ENCODE measurements around the gene LAMA1.

The LAMA1 gene

GRCh38 chr18:7104649-7105048, 12.9 kb downstream of the LAMA1 start:
- DNase-seq = no peak

GRCh38 chr18:7102131-7102530, 15.5 kb downstream of the LAMA1 start:
- no peak for DNase-seq

GRCh38 chr18:7096838-7097237, 20.8 kb downstream of the LAMA1 start:
- DNase-seq = no peak

- DNase-seq = no peak
Measured at GRCh38 chr18:7094427-7094826, 23.2 kb downstream of the LAMA1 start.

GRCh38 chr18:7090771-7091170, 26.8 kb downstream of the LAMA1 start:
- DNase-seq = no peak

- DNase-seq = no peak
Measured at GRCh38 chr18:7089369-7089768, 28.2 kb downstream of the LAMA1 start.

GRCh38 chr18:7084080-7085065, 33.2 kb downstream of the LAMA1 start:
- no peak for DNase-seq

GRCh38 chr18:7082671-7083070, 34.9 kb downstream of the LAMA1 start:
- DNase-seq = no peak

GRCh38 chr18:7079231-7079630, 38.4 kb downstream of the LAMA1 start:
- DNase-seq = no peak

GRCh38 chr18:7072593-7072992, 45.0 kb downstream of the LAMA1 start:
- no peak for DNase-seq

GRCh38 chr18:7071600-7071999, 46.0 kb downstream of the LAMA1 start:
- no peak for DNase-seq

GRCh38 chr18:7070466-7070865, 47.1 kb downstream of the LAMA1 start:
- no peak for DNase-seq

- no peak for DNase-seq
Measured at GRCh38 chr18:7068871-7069590, 48.6 kb downstream of the LAMA1 start.

- no peak for DNase-seq
Measured at GRCh38 chr18:7066965-7067555, 50.5 kb downstream of the LAMA1 start.

- DNase-seq = no peak
Measured at GRCh38 chr18:7065736-7066135, 51.9 kb downstream of the LAMA1 start.

GRCh38 chr18:7064346-7064745, 53.3 kb downstream of the LAMA1 start:
- DNase-seq = no peak

GRCh38 chr18:7062811-7063210, 54.8 kb downstream of the LAMA1 start:
- DNase-seq = no peak

- no peak for DNase-seq
Measured at GRCh38 chr18:7062236-7062635, 55.4 kb downstream of the LAMA1 start.

GRCh38 chr18:7059276-7059675, 58.3 kb downstream of the LAMA1 start:
- DNase-seq = no peak

- DNase-seq = no peak
Measured at GRCh38 chr18:7056026-7056425, 61.6 kb downstream of the LAMA1 start.

- DNase-seq = no peak
Measured at GRCh38 chr18:7049951-7050350, 67.6 kb downstream of the LAMA1 start.

- no peak for DNase-seq
Measured at GRCh38 chr18:7048081-7048480, 69.5 kb downstream of the LAMA1 start.

- DNase-seq = no peak
Measured at GRCh38 chr18:7047336-7047735, 70.3 kb downstream of the LAMA1 start.
